Neural progenitor cell (in vitro differentiated cells): ENCODE results near the gene VWF.

ENCODE experiments used
- CTCF ChIP-seq: fragments of 200-600 bp; sonication (generic); IDR thresholded peaks from 2 replicates; pipeline ENCODE4 v1.5.1; 2017; ENCODE audit warnings: antibody characterized with exemption, mild to moderate bottlenecking
- EZH2phosphoT487 ChIP-seq: fragments of 200-600 bp; sonication (generic); IDR thresholded peaks from 2 replicates; pipeline ENCODE4 v1.6.1; 2017; ENCODE audit warnings: antibody characterized with exemption

- TF ChIP-seq CTCF = no peak
- no peak for TF ChIP-seq EZH2phosphoT487
These were observed 789 bp upstream of the VWF start for GRCh38 chr12:6125310-6125608.
